HUES64 (cell line): ENCODE data around the gene GRB2.
A peak's percentile ranks its signal among the peaks of the same experiment; 100 is the strongest.

ENCODE experiments used
- H3K27ac ChIP-seq: 2 replicates; pipeline ENCODE4 v1.7.0; 2013; ENCODE audit warnings: low read depth, low read length, inconsistent platforms
- H3K27me3 ChIP-seq: 2 replicates; pipeline ENCODE4 v1.6.1; 2013; ENCODE audit warnings: mild to moderate bottlenecking, low read length; ENCODE audit not compliant: insufficient read depth
- H3K36me3 ChIP-seq: 2 replicates; pipeline ENCODE4 v1.6.1; 2013; ENCODE audit warnings: mild to moderate bottlenecking, low read length; ENCODE audit not compliant: insufficient read depth
- H3K4me1 ChIP-seq: 2 replicates; pipeline ENCODE4 v1.6.1; 2013; ENCODE audit warnings: mild to moderate bottlenecking, low read length, moderate library complexity; ENCODE audit not compliant: insufficient read depth
- H3K4me3 ChIP-seq: 2 replicates; pipeline ENCODE4 v1.5.1; 2013; ENCODE audit warnings: mild to moderate bottlenecking, low read length, moderate library complexity
- H3K9ac ChIP-seq: 2 replicates; pipeline ENCODE4 v1.6.1; 2013; ENCODE audit warnings: mild to moderate bottlenecking, low read depth, low read length
- H3K9me3 ChIP-seq: 2 replicates; pipeline ENCODE4 v1.6.1; 2013; ENCODE audit warnings: low read depth, low read length; ENCODE audit not compliant: insufficient read depth
- WGBS: fragments of 150-250, 120-280 bp; methylation state at CpG from one replicate; pipeline ENCODE4 v1.1.7; 2013; ENCODE audit warnings: missing lambda C conversion rate; 5-methylcytosine and 5-hydroxymethylcytosine counted together

GRB2 gene

GRCh38 chr17:75334723-75335122 lies 70.8 kb downstream of the GRB2 start:
- Histone ChIP-seq H3K9ac (no peak overlapping the region), H3K4me1 (peaks cover 17% of the 10 kb centered on the region), H3K36me3 (peaks cover 13% of the 10 kb centered on the region), H3K27ac (no peak overlapping the region), H3K4me3 (no peak overlapping the region), H3K9me3 (no peaks in the 10 kb centered on the region), H3K27me3 (no peaks in the 10 kb centered on the region)
- over 99% methylated on average over 3 of the region's 3 CpGs for WGBS

GRCh38 chr17:75331671-75332070 lies 73.8 kb downstream of the GRB2 start:
- Histone ChIP-seq H3K9me3 (no peaks in the 10 kb centered on the region), H3K9ac (no peak overlapping the region), H3K27me3 (no peaks in the 10 kb centered on the region), H3K4me3 (no peak overlapping the region), H3K27ac (no peak overlapping the region), H3K36me3 (peaks cover 19% of the 10 kb centered on the region), H3K4me1 (peaks cover 14% of the 10 kb centered on the region)
- 91% methylated on average over 6 of the region's 6 CpGs for WGBS

- H3K36me3 ChIP-seq = peaks cover 32% of the 10 kb centered on the region
- peaks cover 26% of the 10 kb centered on the region for H3K4me1 ChIP-seq
- 81% methylated on average over 2 of the region's 2 CpGs for WGBS
- no peaks in the 10 kb centered on the region for H3K27me3 ChIP-seq
- H3K4me3 ChIP-seq = no peak overlapping the region
- H3K27ac ChIP-seq = no peak overlapping the region
- H3K9me3 ChIP-seq = no peaks in the 10 kb centered on the region
- no peak overlapping the region for H3K9ac ChIP-seq
Observed at GRCh38 chr17:75327757-75328156, 77.7 kb downstream of the GRB2 start.

GRCh38 chr17:75326226-75326848 lies 79.1 kb downstream of the GRB2 start:
- Histone ChIP-seq H3K27ac (peak overlapping the region; percentile 61), H3K4me1 (peaks cover 23% of the 10 kb centered on the region), H3K36me3 (peaks cover 39% of the 10 kb centered on the region), H3K9ac (no peak overlapping the region), H3K27me3 (no peaks in the 10 kb centered on the region), H3K4me3 (no peak overlapping the region), H3K9me3 (no peaks in the 10 kb centered on the region)
- WGBS = 61% methylated on average over 5 of the region's 5 CpGs

- Histone ChIP-seq H3K4me1 (peaks cover 18% of the 10 kb centered on the region), H3K36me3 (peaks cover 39% of the 10 kb centered on the region), H3K4me3 (no peak overlapping the region), H3K27ac (peak overlapping the region; percentile 61), H3K9ac (no peak overlapping the region), H3K9me3 (no peaks in the 10 kb centered on the region), H3K27me3 (no peaks in the 10 kb centered on the region)
- 77% methylated on average over 7 of the region's 7 CpGs for WGBS
Observed at GRCh38 chr17:75325827-75326225, 79.7 kb downstream of the GRB2 start.

GRCh38 chr17:75325348-75325747 lies 80.1 kb downstream of the GRB2 start:
- 87% methylated on average over 6 of the region's 6 CpGs for WGBS
- H3K27me3 ChIP-seq = no peaks in the 10 kb centered on the region
- H3K9me3 ChIP-seq = no peaks in the 10 kb centered on the region
- peaks cover 41% of the 10 kb centered on the region for H3K36me3 ChIP-seq
- no peak overlapping the region for H3K9ac ChIP-seq
- H3K4me3 ChIP-seq = no peak overlapping the region
- H3K27ac ChIP-seq = peak overlapping the region; percentile 61; the same call in 1 of the 2 replicates
- peaks cover 15% of the 10 kb centered on the region for H3K4me1 ChIP-seq

- H3K36me3 ChIP-seq = peaks cover 51% of the 10 kb centered on the region
- H3K27me3 ChIP-seq = no peaks in the 10 kb centered on the region
- H3K9ac ChIP-seq = no peak overlapping the region
- WGBS = 86% methylated on average over 10 of the region's 10 CpGs
- no peak overlapping the region for H3K4me3 ChIP-seq
- H3K9me3 ChIP-seq = no peaks in the 10 kb centered on the region
- H3K4me1 ChIP-seq = peaks cover 18% of the 10 kb centered on the region
- H3K27ac ChIP-seq = no peak overlapping the region
Observed at GRCh38 chr17:75321506-75321905, 84.0 kb downstream of the GRB2 start.

- Histone ChIP-seq H3K36me3 (peaks cover 45% of the 10 kb centered on the region), H3K9ac (no peak overlapping the region), H3K27me3 (no peaks in the 10 kb centered on the region), H3K9me3 (no peaks in the 10 kb centered on the region), H3K27ac (no peak overlapping the region), H3K4me1 (peaks cover 10% of the 10 kb centered on the region), H3K4me3 (no peak overlapping the region)
- WGBS = 95% methylated on average over 20 of the region's 20 CpGs
Observed at GRCh38 chr17:75319904-75320691, 85.4 kb downstream of the GRB2 start.

- no peak overlapping the region for H3K4me3 ChIP-seq
- no peaks in the 10 kb centered on the region for H3K9me3 ChIP-seq
- peaks cover 10% of the 10 kb centered on the region for H3K4me1 ChIP-seq
- H3K27me3 ChIP-seq = no peaks in the 10 kb centered on the region
- H3K27ac ChIP-seq = no peak overlapping the region
- H3K9ac ChIP-seq = no peak overlapping the region; the same call in 1 of the 2 replicates
- WGBS = 94% methylated on average over 10 of the region's 10 CpGs
- peaks cover 40% of the 10 kb centered on the region for H3K36me3 ChIP-seq
Observed at GRCh38 chr17:75318615-75319222, 86.8 kb downstream of the GRB2 start.

- H3K4me3 ChIP-seq = no peak overlapping the region
- peak overlapping the region; percentile 25; the same call in 1 of the 2 replicates for H3K27ac ChIP-seq
- no peaks in the 10 kb centered on the region for H3K9me3 ChIP-seq
- H3K9ac ChIP-seq = no peak overlapping the region
- peaks cover 38% of the 10 kb centered on the region for H3K36me3 ChIP-seq
- H3K27me3 ChIP-seq = no peaks in the 10 kb centered on the region
- WGBS = 82% methylated on average over 10 of the region's 10 CpGs
- H3K4me1 ChIP-seq = peaks cover 9% of the 10 kb centered on the region
Observed at GRCh38 chr17:75318211-75318610, 87.3 kb downstream of the GRB2 start.

- H3K27me3 ChIP-seq = no peaks in the 10 kb centered on the region
- peaks cover 38% of the 10 kb centered on the region for H3K36me3 ChIP-seq
- 64% methylated on average over 11 of the region's 11 CpGs for WGBS
- H3K9ac ChIP-seq = no peak overlapping the region
- H3K4me1 ChIP-seq = peaks cover 8% of the 10 kb centered on the region
- H3K27ac ChIP-seq = no peak overlapping the region
- no peaks in the 10 kb centered on the region for H3K9me3 ChIP-seq
- no peak overlapping the region for H3K4me3 ChIP-seq
Observed at GRCh38 chr17:75317671-75318070, 87.8 kb downstream of the GRB2 start.
